ENCODE measurements around the gene ADGRG3.

DNA sequence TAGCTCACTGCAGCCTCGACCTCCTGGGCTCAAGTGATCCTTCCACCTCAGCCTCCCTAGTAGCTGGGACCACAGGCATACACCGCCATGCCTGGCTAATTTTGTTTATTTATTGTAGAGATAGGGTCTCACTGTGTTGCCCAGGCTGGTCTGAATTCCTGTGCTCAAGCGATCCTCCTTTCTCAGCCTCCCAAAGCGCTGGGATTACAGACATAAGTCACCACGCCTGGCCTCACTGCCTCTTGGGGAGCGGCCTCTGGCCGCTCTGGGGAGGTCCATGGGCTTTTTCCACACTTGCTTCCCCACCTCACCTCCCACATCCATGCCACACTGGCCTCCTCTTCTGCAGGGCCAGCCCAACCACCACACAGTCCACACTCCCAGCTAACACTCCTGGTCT is 18.3 kb upstream of the ADGRG3 start:
- TF ChIP-seq EP300 (IDR thresholded peaks at IDR 0.05; ENCODE audit: borderline replicate concordance in 1 of 2, low read depth in 2 of 2, low read length in 2 of 2), result no peak
- no peak for TF ChIP-seq CTBP2 (IDR thresholded peaks at IDR 0.05; ENCODE audit: borderline replicate concordance, insufficient read depth, insufficient read length, low read length)
- TF ChIP-seq, protein P1, sequence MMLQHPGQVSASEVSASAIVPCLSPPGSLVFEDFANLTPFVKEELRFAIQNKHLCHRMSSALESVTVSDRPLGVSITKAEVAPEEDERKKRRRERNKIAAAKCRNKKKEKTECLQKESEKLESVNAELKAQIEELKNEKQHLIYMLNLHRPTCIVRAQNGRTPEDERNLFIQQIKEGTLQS (IDR thresholded peaks at IDR 0.05; ENCODE audit: insufficient read depth, low read depth, low read length), result no peak
- no peak for TF ChIP-seq POU5F1 (IDR thresholded peaks at IDR 0.05; ENCODE audit: low read depth, low read length)
- TF ChIP-seq, protein P2, sequence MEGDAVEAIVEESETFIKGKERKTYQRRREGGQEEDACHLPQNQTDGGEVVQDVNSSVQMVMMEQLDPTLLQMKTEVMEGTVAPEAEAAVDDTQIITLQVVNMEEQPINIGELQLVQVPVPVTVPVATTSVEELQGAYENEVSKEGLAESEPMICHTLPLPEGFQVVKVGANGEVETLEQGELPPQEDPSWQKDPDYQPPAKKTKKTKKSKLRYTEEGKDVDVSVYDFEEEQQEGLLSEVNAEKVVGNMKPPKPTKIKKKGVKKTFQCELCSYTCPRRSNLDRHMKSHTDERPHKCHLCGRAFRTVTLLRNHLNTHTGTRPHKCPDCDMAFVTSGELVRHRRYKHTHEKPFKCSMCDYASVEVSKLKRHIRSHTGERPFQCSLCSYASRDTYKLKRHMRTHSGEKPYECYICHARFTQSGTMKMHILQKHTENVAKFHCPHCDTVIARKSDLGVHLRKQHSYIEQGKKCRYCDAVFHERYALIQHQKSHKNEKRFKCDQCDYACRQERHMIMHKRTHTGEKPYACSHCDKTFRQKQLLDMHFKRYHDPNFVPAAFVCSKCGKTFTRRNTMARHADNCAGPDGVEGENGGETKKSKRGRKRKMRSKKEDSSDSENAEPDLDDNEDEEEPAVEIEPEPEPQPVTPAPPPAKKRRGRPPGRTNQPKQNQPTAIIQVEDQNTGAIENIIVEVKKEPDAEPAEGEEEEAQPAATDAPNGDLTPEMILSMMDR (IDR thresholded peaks at IDR 0.05; ENCODE audit: control extremely low read depth in 1 of 3, insufficient read depth in 1 of 3, low read depth in 1 of 3, low read length in 3 of 3), result no peak
- TF ChIP-seq EZH2 (IDR thresholded peaks at IDR 0.05; ENCODE audit: low read depth, low read length, severe bottlenecking), result no peak
- TF ChIP-seq MAX (IDR thresholded peaks at IDR 0.05), result no peak
- TF ChIP-seq EGR1 (IDR thresholded peaks at IDR 0.05; ENCODE audit: borderline replicate concordance, low read depth, low read length), result no peak
- TF ChIP-seq HDAC6 (IDR thresholded peaks at IDR 0.05; ENCODE audit: low read depth, low read length), result no peak
- TF ChIP-seq CREB1 (IDR thresholded peaks at IDR 0.05), result no peak
